H9 (cell line): ENCODE results near the gene NCOR1. TPM values are rescaled to one million over a fixed set of nuclear protein-coding genes. Genes with fewer than 3 reads are reported as not detected.

Experiments
- DNase-seq: peaks from one replicate; pipeline ENCODE4 v3.0.0-alpha.2; 2017
- H2AFZ ChIP-seq: one replicate; pipeline ENCODE4 v1.6.1; 2013; ENCODE audit warnings: mild to moderate bottlenecking, low read length, control low read depth, moderate library complexity
- H2AK5ac ChIP-seq: 2 replicates; pipeline ENCODE4 v1.6.1; 2013; ENCODE audit warnings: low read length, control low read depth, mixed read lengths; ENCODE audit not compliant: insufficient read length
- H2BK120ac ChIP-seq: one replicate; pipeline ENCODE4 v1.6.1; 2013; ENCODE audit warnings: low read depth, mild to moderate bottlenecking, low read length, control low read depth, inconsistent platforms; ENCODE audit not compliant: poor library complexity, severe bottlenecking
- H2BK12ac ChIP-seq: 2 replicates; pipeline ENCODE4 v1.6.1; 2013; ENCODE audit warnings: low read length, control low read depth, mixed read lengths, low read depth; ENCODE audit not compliant: insufficient read length
- H2BK15ac ChIP-seq: 2 replicates; pipeline ENCODE4 v1.6.1; 2013; ENCODE audit warnings: low read depth, low read length, control low read depth
- H2BK20ac ChIP-seq: one replicate; pipeline ENCODE4 v1.6.1; 2013; ENCODE audit warnings: low read depth, mild to moderate bottlenecking, low read length, control low read depth, inconsistent platforms; ENCODE audit not compliant: poor library complexity, severe bottlenecking
- H2BK5ac ChIP-seq: 2 replicates; pipeline ENCODE4 v1.6.1; 2013; ENCODE audit warnings: low read length, control low read depth, mixed read lengths; ENCODE audit not compliant: insufficient read length
- H3K14ac ChIP-seq: 2 replicates; pipeline ENCODE4 v1.6.1; 2013; ENCODE audit warnings: low read length, control low read depth; ENCODE audit not compliant: insufficient read depth
- H3K18ac ChIP-seq: 2 replicates; pipeline ENCODE4 v1.6.1; 2013; ENCODE audit warnings: low read depth, mild to moderate bottlenecking, mixed read lengths, low read length, control low read depth; ENCODE audit not compliant: insufficient read length
- H3K23ac ChIP-seq: 2 replicates; pipeline ENCODE4 v1.6.1; 2013; ENCODE audit warnings: low read length, control low read depth, mixed read lengths, low read depth; ENCODE audit not compliant: insufficient read length
- H3K23me2 ChIP-seq: 2 replicates; pipeline ENCODE4 v1.6.1; 2013; ENCODE audit warnings: low read depth, mild to moderate bottlenecking, mixed read lengths, low read length, control low read depth; ENCODE audit not compliant: insufficient read length, poor library complexity, severe bottlenecking
- H3K27ac ChIP-seq: 2 replicates; pipeline ENCODE4 v1.5.1; 2013; ENCODE audit warnings: low read length, control low read depth, mixed read lengths, low read depth; ENCODE audit not compliant: insufficient read length
- H3K27me3 ChIP-seq: 2 replicates; pipeline ENCODE4 v1.6.1; 2013; ENCODE audit warnings: low read length, control low read depth, inconsistent platforms; ENCODE audit not compliant: insufficient read depth
- H3K4ac ChIP-seq: 2 replicates; pipeline ENCODE4 v1.6.1; 2013; ENCODE audit warnings: low read depth, mild to moderate bottlenecking, control low read depth, inconsistent platforms, low read length, moderate library complexity
- H3K4me1 ChIP-seq: 2 replicates; pipeline ENCODE4 v1.6.1; 2013; ENCODE audit warnings: low read length, control low read depth, inconsistent platforms; ENCODE audit not compliant: insufficient read depth
- H3K4me2 ChIP-seq: 2 replicates; pipeline ENCODE4 v1.6.1; 2013; ENCODE audit warnings: low read length, control low read depth, mixed read lengths; ENCODE audit not compliant: insufficient read length, insufficient read depth
- H3K56ac ChIP-seq: 2 replicates; pipeline ENCODE4 v1.6.1; 2013; ENCODE audit warnings: low read depth, mild to moderate bottlenecking, mixed read lengths, low read length, control low read depth; ENCODE audit not compliant: insufficient read length
- H3K79me1 ChIP-seq: 2 replicates; pipeline ENCODE4 v1.6.1; 2013; ENCODE audit warnings: low read depth, mild to moderate bottlenecking, moderate library complexity, low read length, control low read depth, inconsistent platforms; ENCODE audit not compliant: insufficient read depth, poor library complexity, severe bottlenecking
- H3K79me2 ChIP-seq: 2 replicates; pipeline ENCODE4 v1.6.1; 2013; ENCODE audit warnings: low read length, control low read depth, inconsistent platforms; ENCODE audit not compliant: insufficient read depth
- H3K9ac ChIP-seq: 2 replicates; pipeline ENCODE4 v1.6.1; 2013; ENCODE audit warnings: low read length, control low read depth, mixed read lengths; ENCODE audit not compliant: insufficient read length; ENCODE audit errors: extremely low read depth
- H3K9me3 ChIP-seq: one replicate; pipeline ENCODE4 v1.6.1; 2013; ENCODE audit warnings: low read depth, low read length, inconsistent platforms; ENCODE audit not compliant: control insufficient read depth
- H3T11ph ChIP-seq: one replicate; pipeline ENCODE4 v1.6.1; 2013; ENCODE audit warnings: mild to moderate bottlenecking, low read length, control low read depth, inconsistent platforms
- H4K20me1 ChIP-seq: one replicate; pipeline ENCODE4 v1.6.1; 2013; ENCODE audit not compliant: control insufficient read depth, insufficient read length, insufficient read depth
- H4K5ac ChIP-seq: 2 replicates; pipeline ENCODE4 v1.6.1; 2013; ENCODE audit warnings: low read depth, mild to moderate bottlenecking, mixed read lengths, low read length, control low read depth; ENCODE audit not compliant: insufficient read length
- H4K8ac ChIP-seq: replicated peaks from 2 replicates; pipeline ENCODE4 v1.6.1; 2013; ENCODE audit warnings: low read length, control low read depth, mixed read lengths, low read depth; ENCODE audit not compliant: insufficient read length
- H4K91ac ChIP-seq: 2 replicates; pipeline ENCODE4 v1.6.1; 2013; ENCODE audit warnings: low read depth, mild to moderate bottlenecking, moderate library complexity, mixed read lengths, low read length, control low read depth; ENCODE audit not compliant: insufficient read length
- H3K27ac Mint-ChIP-seq, 3 experiments: 2 replicates in 2 of 3; 3 replicates in 1 of 3; pipeline ENCODE4 v1.8.0; 2020 to 2021; ENCODE audit warnings: mixed read lengths in 3 of 3, mild to moderate bottlenecking in 1 of 3, moderate library complexity in 1 of 3
- H3K27me3 Mint-ChIP-seq: 2 replicates; pipeline ENCODE4 v1.8.0; 2021; ENCODE audit warnings: low read depth, mild to moderate bottlenecking, moderate library complexity, mixed read lengths
- H3K36me3 Mint-ChIP-seq, 3 experiments: 2 replicates in 2 of 3; 3 replicates in 1 of 3; pipeline ENCODE4 v1.8.0; 2020 to 2021; ENCODE audit warnings: low read depth in 3 of 3, mixed read lengths in 3 of 3; ENCODE audit not compliant: insufficient read depth in 1 of 3
- H3K4me1 Mint-ChIP-seq, 2 experiments: 2 replicates each; pipeline ENCODE4 v1.8.0; 2020; ENCODE audit warnings: mixed read lengths in 2 of 2
- H3K4me3 Mint-ChIP-seq, 2 experiments: 2 replicates in 1 of 2; 3 replicates in 1 of 2; pipeline ENCODE4 v1.8.0; 2020 to 2021; ENCODE audit warnings: mild to moderate bottlenecking in 2 of 2, mixed read lengths in 2 of 2, moderate library complexity in 1 of 2
- H3K9me3 Mint-ChIP-seq, 2 experiments: 2 replicates in 1 of 2; 3 replicates in 1 of 2; pipeline ENCODE4 v1.8.0; 2020; ENCODE audit warnings: mild to moderate bottlenecking in 2 of 2, mixed read lengths in 2 of 2, moderate library complexity in 1 of 2
- total RNA-seq: library from RNA; stranded (reverse); gene quantifications from 2 replicates; pipeline ENCODE4 v1.2.1, GENCODE V29; 2021
- TF ChIP-seq, protein P1 (sequence below): fragments of 200-600 bp; sonication (generic); conservative IDR thresholded peaks from 3 replicates; pipeline ENCODE4 v1.8.0; 2021; ENCODE audit warnings: antibody characterized with exemption, mild to moderate bottlenecking

Gene NCOR1
- total RNA-seq, 1 experiment from 2014 or later, result 119 TPM

DNA sequence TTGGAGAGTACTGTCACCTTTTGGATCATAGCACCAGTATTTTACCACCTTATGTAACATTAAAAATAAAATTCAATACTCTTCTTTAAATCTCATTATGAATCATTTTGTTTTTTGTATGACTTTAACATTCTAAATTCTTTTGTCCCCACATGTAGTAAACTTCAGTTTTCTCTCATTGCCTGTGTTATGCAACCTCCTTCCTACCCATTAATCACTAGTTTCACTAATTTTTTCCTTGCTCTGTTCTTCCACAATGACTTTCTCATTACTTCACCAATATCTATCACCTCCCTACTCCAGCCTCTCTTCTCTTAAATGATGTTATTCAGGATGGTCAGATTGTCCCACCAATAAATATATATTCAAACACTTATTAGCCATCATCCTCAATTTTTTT lies 147.0 kb downstream of the NCOR1 start:
- Histone ChIP-seq H2BK5ac (no peak overlapping the region), H3K79me1 (no peaks in the 10 kb centered on the region), H2BK20ac (no peak overlapping the region), H3K23me2 (no peaks in the 10 kb centered on the region), H2BK12ac (no peak overlapping the region), H4K91ac (no peak overlapping the region), H3K14ac (no peak overlapping the region), H3K4ac (no peak overlapping the region), H3K56ac (no peak overlapping the region), H3K27ac (no peak overlapping the region), H3K4me2 (no peak overlapping the region), H2BK120ac (no peak overlapping the region), H3K9ac (no peak overlapping the region), H3K4me1 (no peaks in the 10 kb centered on the region), H2AFZ (no peak overlapping the region), H3K23ac (no peak overlapping the region), H3T11ph (no peak overlapping the region), H4K20me1 (no peaks in the 10 kb centered on the region), H3K27me3 (no peaks in the 10 kb centered on the region), H4K5ac (no peak overlapping the region), H3K18ac (no peak overlapping the region), H3K9me3 (no peaks in the 10 kb centered on the region), H2BK15ac (no peak overlapping the region), H4K8ac (no peak overlapping the region), H2AK5ac (no peak overlapping the region), H3K79me2 (no peaks in the 10 kb centered on the region)
- DNase-seq, result no peak
- H3K9me3 Mint-ChIP-seq, result no peaks in the 10 kb centered on the region
- H3K4me3 Mint-ChIP-seq, result no peak overlapping the region
- TF ChIP-seq, protein P1, sequence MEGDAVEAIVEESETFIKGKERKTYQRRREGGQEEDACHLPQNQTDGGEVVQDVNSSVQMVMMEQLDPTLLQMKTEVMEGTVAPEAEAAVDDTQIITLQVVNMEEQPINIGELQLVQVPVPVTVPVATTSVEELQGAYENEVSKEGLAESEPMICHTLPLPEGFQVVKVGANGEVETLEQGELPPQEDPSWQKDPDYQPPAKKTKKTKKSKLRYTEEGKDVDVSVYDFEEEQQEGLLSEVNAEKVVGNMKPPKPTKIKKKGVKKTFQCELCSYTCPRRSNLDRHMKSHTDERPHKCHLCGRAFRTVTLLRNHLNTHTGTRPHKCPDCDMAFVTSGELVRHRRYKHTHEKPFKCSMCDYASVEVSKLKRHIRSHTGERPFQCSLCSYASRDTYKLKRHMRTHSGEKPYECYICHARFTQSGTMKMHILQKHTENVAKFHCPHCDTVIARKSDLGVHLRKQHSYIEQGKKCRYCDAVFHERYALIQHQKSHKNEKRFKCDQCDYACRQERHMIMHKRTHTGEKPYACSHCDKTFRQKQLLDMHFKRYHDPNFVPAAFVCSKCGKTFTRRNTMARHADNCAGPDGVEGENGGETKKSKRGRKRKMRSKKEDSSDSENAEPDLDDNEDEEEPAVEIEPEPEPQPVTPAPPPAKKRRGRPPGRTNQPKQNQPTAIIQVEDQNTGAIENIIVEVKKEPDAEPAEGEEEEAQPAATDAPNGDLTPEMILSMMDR, result no peak
- no peaks in the 10 kb centered on the region for H3K27me3 Mint-ChIP-seq
- H3K36me3 Mint-ChIP-seq, result peaks cover 24 to 84% (median 72%) of the 10 kb centered on the region in 3 experiments; a peak in 6 of 7 replicates
- no peak overlapping the region; a peak in 2 of 7 replicates for H3K27ac Mint-ChIP-seq
- no peaks in the 10 kb centered on the region for H3K4me1 Mint-ChIP-seq
